Measurements from ENCODE around the gene FGD5.

Gene FGD5

GRCh38 chr3:14947886-14948608 lies 129.3 kb downstream of the FGD5 start:
- Histone ChIP-seq H4K20me1 (ENCODE audit: control insufficient read depth, insufficient read depth, low read depth, low read length) (peaks cover 4% of the 10 kb centered on the region; the same call in 1 of the 2 replicates), H3K4me3 (ENCODE audit: low read length) (peak overlapping the region; percentile 93), H3K4me2 (ENCODE audit: low read length) (peak overlapping the region; percentile 68), H3K79me2 (ENCODE audit: control insufficient read depth, low read length) (peaks cover 86% of the 10 kb centered on the region), H3F3A (ENCODE audit: control insufficient read depth, insufficient read depth) (peaks cover 9% of the 10 kb centered on the region; the same call in 1 of the 2 replicates), H3K9me2 (replicated peaks; ENCODE audit: control insufficient read depth, low read length) (no peaks in the 10 kb centered on the region), H3K27me3 (ENCODE audit: control insufficient read depth, low read length) (no peaks in the 10 kb centered on the region), H3K36me3 (ENCODE audit: control insufficient read depth, low read length) (peaks cover 54% of the 10 kb centered on the region), H3K27ac (ENCODE audit: low read depth, low read length) (peak overlapping the region; percentile 97), H3K4me1 (ENCODE audit: control insufficient read depth, low read length) (peaks cover 32% of the 10 kb centered on the region), H3K9me3 (ENCODE audit: control insufficient read depth, insufficient read depth, low read length) (no peaks in the 10 kb centered on the region)
- TF ChIP-seq CTCF (IDR thresholded peaks at IDR 0.05; ENCODE audit: low read depth, low read length, poor library complexity, severe bottlenecking) (no peak), EZH2phosphoT487 (IDR thresholded peaks at IDR 0.05; ENCODE audit: borderline replicate concordance, low read length) (no peak)

DNA sequence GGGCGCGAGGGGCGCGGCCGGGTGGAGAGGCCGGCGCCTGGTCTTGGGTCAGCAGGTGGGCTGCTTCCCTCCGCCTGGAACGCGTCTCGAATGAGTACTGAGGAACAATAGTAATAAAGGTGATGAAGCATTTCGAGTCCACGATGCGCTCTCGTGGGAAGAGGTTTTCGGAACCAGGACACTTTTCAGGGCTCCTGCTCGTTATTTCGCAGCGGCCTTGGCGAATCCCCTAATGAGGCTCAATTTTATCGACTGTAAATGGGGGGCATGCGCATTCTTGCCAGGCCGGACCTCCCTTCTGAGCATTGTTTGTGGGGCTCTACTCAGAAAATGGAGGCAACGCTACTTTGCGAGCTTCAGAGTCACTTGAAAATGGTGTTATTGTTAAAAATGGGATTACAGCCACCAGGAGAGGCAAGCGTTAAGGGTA lies 129.9 kb downstream of the FGD5 start:
- Histone ChIP-seq H3K79me2 (ENCODE audit: control insufficient read depth, low read length) (peaks cover 85% of the 10 kb centered on the region), H3K27ac (ENCODE audit: low read depth, low read length) (peak overlapping the region; percentile 37), H3F3A (ENCODE audit: control insufficient read depth, insufficient read depth) (peaks cover 9% of the 10 kb centered on the region; the same call in 1 of the 2 replicates), H3K4me1 (ENCODE audit: control insufficient read depth, low read length) (peaks cover 32% of the 10 kb centered on the region), H3K27me3 (ENCODE audit: control insufficient read depth, low read length) (no peaks in the 10 kb centered on the region), H3K36me3 (ENCODE audit: control insufficient read depth, low read length) (peaks cover 48% of the 10 kb centered on the region), H4K20me1 (ENCODE audit: control insufficient read depth, insufficient read depth, low read depth, low read length) (peaks cover 4% of the 10 kb centered on the region; the same call in 1 of the 2 replicates), H3K9me2 (replicated peaks; ENCODE audit: control insufficient read depth, low read length) (no peaks in the 10 kb centered on the region), H3K4me2 (ENCODE audit: low read length) (peak overlapping the region; percentile 87), H3K4me3 (ENCODE audit: low read length) (peak overlapping the region; percentile 81), H3K9me3 (ENCODE audit: control insufficient read depth, insufficient read depth, low read length) (no peaks in the 10 kb centered on the region)
- TF ChIP-seq CTCF (IDR thresholded peaks at IDR 0.05; ENCODE audit: low read depth, low read length, poor library complexity, severe bottlenecking), result no peak
- no peak for TF ChIP-seq EZH2phosphoT487 (IDR thresholded peaks at IDR 0.05; ENCODE audit: borderline replicate concordance, low read length)

DNA sequence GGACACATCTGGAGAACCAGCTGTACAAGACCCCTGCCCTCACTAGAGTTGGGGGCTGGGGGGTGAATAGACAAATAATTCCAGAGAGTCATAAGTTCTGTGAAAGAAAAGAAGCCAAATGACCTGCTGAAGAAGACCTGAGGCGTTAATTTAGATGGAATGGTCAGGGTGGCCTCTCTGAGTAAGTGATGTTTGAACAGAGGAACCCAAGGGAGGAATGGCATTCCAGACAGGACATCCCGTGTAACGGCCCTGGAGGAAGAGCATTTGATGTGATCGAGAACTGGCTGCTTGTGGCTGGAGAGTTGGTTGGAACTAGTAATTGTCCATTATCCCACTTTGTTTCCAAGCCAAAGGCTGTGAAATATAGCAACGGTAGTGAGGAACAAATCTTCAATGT lies 130.4 kb downstream of the FGD5 start:
- peaks cover 32% of the 10 kb centered on the region for H3K4me1 ChIP-seq (ENCODE audit: control insufficient read depth, low read length)
- H3F3A ChIP-seq (ENCODE audit: control insufficient read depth, insufficient read depth), result peaks cover 9% of the 10 kb centered on the region; the same call in 1 of the 2 replicates
- H3K4me3 ChIP-seq (ENCODE audit: low read length), result peak overlapping the region; percentile 81
- H3K36me3 ChIP-seq (ENCODE audit: control insufficient read depth, low read length), result peaks cover 43% of the 10 kb centered on the region
- peaks cover 84% of the 10 kb centered on the region for H3K79me2 ChIP-seq (ENCODE audit: control insufficient read depth, low read length)
- TF ChIP-seq CTCF (IDR thresholded peaks at IDR 0.05; ENCODE audit: low read depth, low read length, poor library complexity, severe bottlenecking) (no peak), EZH2phosphoT487 (IDR thresholded peaks at IDR 0.05; ENCODE audit: borderline replicate concordance, low read length) (no peak)
- peak overlapping the region; percentile 87 for H3K4me2 ChIP-seq (ENCODE audit: low read length)
- peaks cover 4% of the 10 kb centered on the region; the same call in 1 of the 2 replicates for H4K20me1 ChIP-seq (ENCODE audit: control insufficient read depth, insufficient read depth, low read depth, low read length)
- H3K9me2 ChIP-seq (replicated peaks; ENCODE audit: control insufficient read depth, low read length), result no peaks in the 10 kb centered on the region
- H3K27ac ChIP-seq (ENCODE audit: low read depth, low read length), result 0 out of 2 replicates have a peak overlapping the region, but pooled peaks have one; percentile 37
- no peaks in the 10 kb centered on the region for H3K27me3 ChIP-seq (ENCODE audit: control insufficient read depth, low read length)
- H3K9me3 ChIP-seq (ENCODE audit: control insufficient read depth, insufficient read depth, low read length), result no peaks in the 10 kb centered on the region
